ENCODE data around the gene TSNAXIP1. TPM values are rescaled to one million over a fixed set of nuclear protein-coding genes. Genes with fewer than 3 reads are reported as not detected.

Gene TSNAXIP1
- polyA plus RNA-seq, 3 donors, result 0.23 TPM; not detected in 2

DNA sequence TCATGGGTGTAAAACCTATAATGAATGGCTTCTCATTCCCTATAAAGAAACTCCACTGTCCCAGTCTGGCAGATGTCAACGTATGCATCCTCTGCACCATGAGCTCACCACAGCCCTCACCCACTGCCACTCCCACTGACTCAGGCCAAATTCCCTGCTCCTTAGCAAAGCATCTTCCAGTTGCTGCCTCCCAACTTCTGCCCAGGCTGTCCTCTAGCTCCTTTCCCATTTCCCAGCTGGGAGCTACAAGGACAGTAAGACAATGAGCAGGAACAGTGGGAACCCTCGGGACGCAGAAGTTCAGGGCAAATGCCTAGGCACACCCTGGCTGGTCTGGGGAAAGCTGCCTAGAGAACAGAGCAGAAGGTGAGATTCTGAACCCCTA is 26.3 kb downstream of the TSNAXIP1 start:
- WGBS (ENCODE audit: insufficient coverage), result 0% methylated on average over 3 of the region's 3 CpGs
- DNase-seq, result no peak
- Histone ChIP-seq H3K4me1 (ENCODE audit: control insufficient read depth in 1 of 2, insufficient read depth in 2 of 2, low read length in 2 of 2) (peaks cover 13 to 20% of the 10 kb centered on the region in 2 donors), H3K4me2 (replicated peaks; ENCODE audit: extremely low read depth, low read length, poor library complexity, severe bottlenecking) (peak overlapping the region; percentile 93), H3K4me3 (replicated peaks in 1 of 3; ENCODE audit: low read depth in 2 of 3, low read length in 3 of 3) (peak overlapping the region; percentile 69 to 88 (median 74)), H3K27me3 (ENCODE audit: control insufficient read depth in 2 of 2, insufficient read depth in 2 of 2, low read length in 2 of 2) (no peaks in the 10 kb centered on the region), H3K27ac (ENCODE audit: low read depth in 1 of 2, low read length in 2 of 2) (peak overlapping the region in 1 of 2 donors; percentile 70), H2AFZ (ENCODE audit: insufficient read depth, low read depth, low read length, poor library complexity, severe bottlenecking) (peak overlapping the region; percentile 93), H3K79me2 (ENCODE audit: insufficient read depth, low read length) (peaks cover 18% of the 10 kb centered on the region), H3K36me3 (replicated peaks in 1 of 2; ENCODE audit: control insufficient read depth in 1 of 2, insufficient read depth in 2 of 2, low read length in 2 of 2) (peaks cover 39 to 41% of the 10 kb centered on the region in 2 donors), H4K20me1 (ENCODE audit: insufficient read depth, low read length) (no peaks in the 10 kb centered on the region), H3K9ac (ENCODE audit: insufficient read depth, low read length, poor library complexity, severe bottlenecking) (peak overlapping the region; percentile 81), H3K9me3 (replicated peaks in 1 of 2; ENCODE audit: control insufficient read depth in 1 of 2, insufficient read depth in 1 of 2, low read length in 2 of 2) (no peaks in the 10 kb centered on the region)
- TF ChIP-seq, protein P1, sequence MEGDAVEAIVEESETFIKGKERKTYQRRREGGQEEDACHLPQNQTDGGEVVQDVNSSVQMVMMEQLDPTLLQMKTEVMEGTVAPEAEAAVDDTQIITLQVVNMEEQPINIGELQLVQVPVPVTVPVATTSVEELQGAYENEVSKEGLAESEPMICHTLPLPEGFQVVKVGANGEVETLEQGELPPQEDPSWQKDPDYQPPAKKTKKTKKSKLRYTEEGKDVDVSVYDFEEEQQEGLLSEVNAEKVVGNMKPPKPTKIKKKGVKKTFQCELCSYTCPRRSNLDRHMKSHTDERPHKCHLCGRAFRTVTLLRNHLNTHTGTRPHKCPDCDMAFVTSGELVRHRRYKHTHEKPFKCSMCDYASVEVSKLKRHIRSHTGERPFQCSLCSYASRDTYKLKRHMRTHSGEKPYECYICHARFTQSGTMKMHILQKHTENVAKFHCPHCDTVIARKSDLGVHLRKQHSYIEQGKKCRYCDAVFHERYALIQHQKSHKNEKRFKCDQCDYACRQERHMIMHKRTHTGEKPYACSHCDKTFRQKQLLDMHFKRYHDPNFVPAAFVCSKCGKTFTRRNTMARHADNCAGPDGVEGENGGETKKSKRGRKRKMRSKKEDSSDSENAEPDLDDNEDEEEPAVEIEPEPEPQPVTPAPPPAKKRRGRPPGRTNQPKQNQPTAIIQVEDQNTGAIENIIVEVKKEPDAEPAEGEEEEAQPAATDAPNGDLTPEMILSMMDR (IDR thresholded peaks at IDR 0.05), result no peak
- Mint-ChIP-seq H3K4me1 (peaks cover 10% of the 10 kb centered on the region), H3K36me3 (peaks cover 33 to 42% of the 10 kb centered on the region in 2 donors), H3K4me3 (peak overlapping the region; percentile 82 to 87), H3K27ac (peak overlapping the region in 4 of 7 donors; percentile 20 to 67 (median 50)), H3K27me3 (ENCODE audit: low read depth in 3 of 3) (peaks cover 1 to 5% (median 2%) of the 10 kb centered on the region in 3 donors), H3K9me3 (no peaks in the 10 kb centered on the region)
- intact Hi-C loops (cut with micrococcal nuclease), result loop anchor here in 1 of 2 donors (1.0 to 5.0 kb wide), 2 partner anchors 13 to 39 kb away; partner anchors contain the start of genes EDC4 and NUTF2

- Histone ChIP-seq H3K4me1 (ENCODE audit: control insufficient read depth in 1 of 2, insufficient read depth in 2 of 2, low read length in 2 of 2) (peaks cover 13 to 20% of the 10 kb centered on the region in 2 donors), H3K79me2 (ENCODE audit: insufficient read depth, low read length) (peaks cover 18% of the 10 kb centered on the region), H3K9me3 (replicated peaks in 1 of 2; ENCODE audit: control insufficient read depth in 1 of 2, insufficient read depth in 1 of 2, low read length in 2 of 2) (no peaks in the 10 kb centered on the region), H3K27me3 (ENCODE audit: control insufficient read depth in 2 of 2, insufficient read depth in 2 of 2, low read length in 2 of 2) (no peaks in the 10 kb centered on the region), H2AFZ (ENCODE audit: insufficient read depth, low read depth, low read length, poor library complexity, severe bottlenecking) (peak overlapping the region; percentile 93), H3K4me3 (replicated peaks in 1 of 3; ENCODE audit: low read depth in 2 of 3, low read length in 3 of 3) (peak overlapping the region; percentile 69 to 88 (median 74)), H3K9ac (ENCODE audit: insufficient read depth, low read length, poor library complexity, severe bottlenecking) (peak overlapping the region; percentile 81), H3K27ac (ENCODE audit: low read depth in 1 of 2, low read length in 2 of 2) (peak overlapping the region in 1 of 2 donors; percentile 70), H3K4me2 (replicated peaks; ENCODE audit: extremely low read depth, low read length, poor library complexity, severe bottlenecking) (peak overlapping the region; percentile 93), H4K20me1 (ENCODE audit: insufficient read depth, low read length) (no peaks in the 10 kb centered on the region), H3K36me3 (replicated peaks in 1 of 2; ENCODE audit: control insufficient read depth in 1 of 2, insufficient read depth in 2 of 2, low read length in 2 of 2) (peaks cover 33 to 35% of the 10 kb centered on the region in 2 donors)
- WGBS (ENCODE audit: insufficient coverage), result under 1% methylated on average over 47 of the region's 49 CpGs
- Mint-ChIP-seq H3K27ac (peak overlapping the region in 6 of 7 donors; percentile 60 to 79 (median 68)), H3K4me1 (peaks cover 10% of the 10 kb centered on the region), H3K4me3 (peak overlapping the region; percentile 82 to 87), H3K36me3 (peaks cover 29 to 36% of the 10 kb centered on the region in 2 donors), H3K9me3 (no peaks in the 10 kb centered on the region), H3K27me3 (ENCODE audit: low read depth in 3 of 3) (peaks cover 1 to 5% (median 2%) of the 10 kb centered on the region in 3 donors)
- intact Hi-C loops (cut with micrococcal nuclease), result loop anchor here in 1 of 2 donors (1.0 to 5.0 kb wide), 2 partner anchors 13 to 39 kb away; partner anchors contain the start of genes EDC4 and NUTF2
- peak; percentile 84 to 89 (median 86) for DNase-seq
- TF ChIP-seq, protein P1 (IDR thresholded peaks at IDR 0.05), result no peak
These were observed 26.9 kb downstream of the TSNAXIP1 start for GRCh38 chr16:67833415-67834241.

All from CD14-positive monocyte (primary cell).